Breast epithelium (tissue), 3 donors: ENCODE measurements around the gene CEP76.

Experiments
- CTCF ChIP-seq, 3 donors: fragments of 450-650 bp; IDR thresholded peaks; one replicate each; pipeline ENCODE4 v1.5.1; 2016 to 2017; ENCODE audit warnings: antibody characterized with exemption in 3 of 3, mild to moderate bottlenecking in 3 of 3, moderate library complexity in 3 of 3
- POLR2A ChIP-seq: fragments of 450-650 bp; IDR thresholded peaks from one replicate; pipeline ENCODE4 v1.6.1; 2016; ENCODE audit warnings: antibody characterized with exemption, mild to moderate bottlenecking, moderate library complexity

DNA sequence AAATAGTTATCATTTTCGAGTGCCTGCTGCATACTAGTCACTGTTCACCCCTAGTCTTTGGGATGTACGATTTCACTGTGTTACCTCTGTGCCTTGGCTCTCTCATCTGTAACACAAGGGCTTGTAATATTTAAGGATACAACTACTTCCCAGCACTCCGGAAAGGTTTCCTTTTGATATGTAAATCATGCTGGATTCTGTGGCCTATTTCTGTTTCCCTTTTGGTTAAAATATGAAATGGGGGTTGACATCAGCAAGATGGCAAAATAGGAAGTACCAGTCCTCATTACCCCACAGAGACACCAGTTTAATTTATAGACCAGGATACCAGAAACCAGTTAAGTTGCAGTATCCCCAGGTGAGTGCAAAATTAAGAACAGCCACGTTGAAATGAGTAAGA is 23.8 kb upstream of the CEP76 start:
- TF ChIP-seq CTCF (IDR thresholded peaks at IDR 0.05) (no peak), POLR2A (no peak)
